ENCODE measurements around the gene SIGLEC12.
"Not testable (repeated sequence)": the region's sequence is repeated elsewhere in the genome, so short reads cannot be mapped to it uniquely, and the experiment has no call there.

Gene SIGLEC12

GRCh38 chr19:51479531-51480331 lies 21.9 kb downstream of the SIGLEC12 start:
- DNase-seq (ENCODE audit: low read depth), result no peak

- no peak for DNase-seq (ENCODE audit: low read depth)
Observed at GRCh38 chr19:51478381-51479234, 23.0 kb downstream of the SIGLEC12 start, which contains the start of gene CEACAM18. Gene CEACAM18, plus strand, starts transcription at chr19:51478539.

GRCh38 chr19:51477344-51477743 lies 24.3 kb downstream of the SIGLEC12 start:
- DNase-seq (ENCODE audit: low read depth), result no peak

- DNase-seq (ENCODE audit: low read depth), result no peak
Observed at GRCh38 chr19:51476164-51476563, 25.4 kb downstream of the SIGLEC12 start.

GRCh38 chr19:51473009-51473707 lies 28.4 kb downstream of the SIGLEC12 start:
- peak; percentile 3 for DNase-seq (ENCODE audit: low read depth)

GRCh38 chr19:51472607-51473006 lies 29.0 kb downstream of the SIGLEC12 start:
- DNase-seq (ENCODE audit: low read depth), result no peak

- no peak for DNase-seq (ENCODE audit: low read depth)
Observed at GRCh38 chr19:51471527-51471926, 30.1 kb downstream of the SIGLEC12 start.

GRCh38 chr19:51470966-51471365 lies 30.6 kb downstream of the SIGLEC12 start:
- no peak for DNase-seq (ENCODE audit: low read depth)

GRCh38 chr19:51469629-51470028 lies 32.0 kb downstream of the SIGLEC12 start:
- DNase-seq (ENCODE audit: low read depth), result no peak

GRCh38 chr19:51469162-51469561 lies 32.4 kb downstream of the SIGLEC12 start:
- no peak for DNase-seq (ENCODE audit: low read depth)

GRCh38 chr19:51468545-51468920 lies 33.1 kb downstream of the SIGLEC12 start:
- no peak for DNase-seq (ENCODE audit: low read depth)

- no peak for DNase-seq (ENCODE audit: low read depth)
Observed at GRCh38 chr19:51467864-51468544, 33.6 kb downstream of the SIGLEC12 start.

GRCh38 chr19:51466723-51467122 lies 34.9 kb downstream of the SIGLEC12 start:
- no peak for DNase-seq (ENCODE audit: low read depth)

GRCh38 chr19:51463976-51464581 lies 37.5 kb downstream of the SIGLEC12 start:
- not testable (repeated sequence) for DNase-seq (ENCODE audit: low read depth)

GRCh38 chr19:51462681-51463080 lies 38.9 kb downstream of the SIGLEC12 start:
- DNase-seq (ENCODE audit: low read depth), result no peak

GRCh38 chr19:51462276-51462675 lies 39.3 kb downstream of the SIGLEC12 start:
- no peak for DNase-seq (ENCODE audit: low read depth)

- DNase-seq (ENCODE audit: low read depth), result no peak
Observed at GRCh38 chr19:51461723-51462161, 39.9 kb downstream of the SIGLEC12 start.

GRCh38 chr19:51460164-51460992 lies 41.2 kb downstream of the SIGLEC12 start:
- no peak for DNase-seq (ENCODE audit: low read depth)

GRCh38 chr19:51458899-51459505 lies 42.6 kb downstream of the SIGLEC12 start:
- no peak for DNase-seq (ENCODE audit: low read depth)

GRCh38 chr19:51458051-51458645 lies 43.5 kb downstream of the SIGLEC12 start, which contains the start of gene SIGLEC8:
Gene SIGLEC8, minus strand, starts transcription at chr19:51458454. Its CDS starts 67 bp downstream, at chr19:51458387.
- no peak for DNase-seq (ENCODE audit: low read depth)

All from GM04503 (cell line).